GM21825 (cell line): ENCODE data around the gene CFAP46.
"Not testable (repeated sequence)": the region's sequence is repeated elsewhere in the genome, so short reads cannot be mapped to it uniquely, and the experiment has no call there.

Experiments used
- ATAC-seq: cut with Tn5 transposase; IDR thresholded peaks from one replicate; pipeline ENCODE4 v1.9.1; 2021; ENCODE audit warnings: mild to moderate bottlenecking, moderate library complexity; ENCODE audit not compliant: unreplicated experiment

Gene CFAP46

DNA sequence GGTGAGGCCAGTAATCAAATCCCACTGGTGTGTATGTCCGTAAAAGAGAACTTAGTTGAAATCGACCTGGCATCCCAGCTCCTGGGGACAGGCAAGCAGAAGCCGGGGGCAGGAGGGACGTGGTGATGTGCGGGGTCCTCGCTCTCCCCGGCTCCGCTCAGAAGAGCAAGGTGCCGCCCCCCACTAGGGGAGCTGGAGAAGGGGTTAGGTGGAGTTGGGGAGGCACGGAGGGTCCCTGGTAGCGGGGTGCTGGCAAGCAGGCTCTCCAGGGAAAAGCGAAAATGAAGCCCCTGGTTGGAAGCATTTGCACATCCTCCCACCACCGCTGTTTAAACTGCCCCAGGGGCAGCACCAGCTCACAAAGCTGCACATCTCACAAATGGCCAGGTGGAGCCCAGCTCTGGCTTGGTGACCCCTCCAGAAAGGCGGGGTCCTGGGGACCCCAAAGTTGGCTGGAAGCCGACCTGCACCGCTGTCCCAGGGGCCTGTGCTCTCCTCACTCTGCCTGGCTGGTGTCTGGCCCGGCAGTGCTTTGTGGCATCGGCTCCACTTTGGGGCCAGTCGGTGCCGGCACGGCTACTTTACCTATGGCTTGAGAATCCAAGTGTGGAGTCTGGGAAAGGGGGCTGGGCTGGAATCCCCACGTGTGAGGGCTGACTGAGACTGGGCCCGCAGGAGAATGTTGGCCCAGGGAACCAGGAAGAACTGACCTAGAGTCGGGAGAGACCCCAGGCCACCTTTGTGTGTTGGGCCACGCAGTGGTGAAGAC, 2.9 kb upstream of the CFAP46 start:
- ATAC-seq, result no peak

GRCh38 chr10:132944510-132944909, 2.1 kb upstream of the CFAP46 start:
- ATAC-seq, result no peak

GRCh38 chr10:132943791-132944404, 1.5 kb upstream of the CFAP46 start:
- no peak for ATAC-seq

DNA sequence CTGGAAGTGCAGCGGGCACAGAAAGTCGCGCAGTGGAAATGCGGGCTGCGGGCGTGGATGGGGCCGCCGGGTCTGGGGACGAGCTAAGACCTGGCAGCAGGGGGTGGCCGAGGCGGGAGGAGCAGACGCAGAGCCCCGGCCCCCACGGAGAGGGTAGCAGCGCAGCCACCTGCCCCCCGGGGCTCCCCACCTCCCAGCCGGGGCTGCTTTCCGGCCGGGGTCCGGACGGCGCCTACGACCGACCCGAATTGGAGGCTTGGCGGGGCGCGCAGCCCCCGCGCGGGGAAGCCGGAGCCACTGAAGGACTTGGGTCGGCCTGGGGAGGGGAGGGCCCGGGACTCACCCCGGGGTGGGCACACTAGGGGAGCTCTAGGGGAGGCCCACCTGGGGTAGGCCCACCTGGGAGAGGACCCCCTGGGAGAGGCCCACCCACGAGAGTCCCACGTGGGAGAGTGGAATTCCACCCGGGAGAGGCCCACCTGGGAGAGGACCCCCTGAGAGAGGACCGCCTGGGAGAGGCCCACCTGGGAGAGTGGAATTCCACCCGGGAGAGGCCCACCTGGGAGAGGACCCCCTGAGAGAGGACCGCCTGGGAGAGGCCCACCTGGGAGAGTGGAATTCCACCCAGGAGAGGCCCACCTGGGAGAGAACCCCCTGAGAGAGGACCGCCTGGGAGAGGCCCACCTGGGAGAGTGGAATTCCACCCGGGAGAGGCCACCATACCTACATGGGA, 854 bp upstream of the CFAP46 start:
- ATAC-seq, result no peak

GRCh38 chr10:132941640-132942051, 724 bp downstream of the CFAP46 start:
- no peak for ATAC-seq

- ATAC-seq, result no peak
These were observed 1.4 kb downstream of the CFAP46 start for GRCh38 chr10:132940791-132941465.

DNA sequence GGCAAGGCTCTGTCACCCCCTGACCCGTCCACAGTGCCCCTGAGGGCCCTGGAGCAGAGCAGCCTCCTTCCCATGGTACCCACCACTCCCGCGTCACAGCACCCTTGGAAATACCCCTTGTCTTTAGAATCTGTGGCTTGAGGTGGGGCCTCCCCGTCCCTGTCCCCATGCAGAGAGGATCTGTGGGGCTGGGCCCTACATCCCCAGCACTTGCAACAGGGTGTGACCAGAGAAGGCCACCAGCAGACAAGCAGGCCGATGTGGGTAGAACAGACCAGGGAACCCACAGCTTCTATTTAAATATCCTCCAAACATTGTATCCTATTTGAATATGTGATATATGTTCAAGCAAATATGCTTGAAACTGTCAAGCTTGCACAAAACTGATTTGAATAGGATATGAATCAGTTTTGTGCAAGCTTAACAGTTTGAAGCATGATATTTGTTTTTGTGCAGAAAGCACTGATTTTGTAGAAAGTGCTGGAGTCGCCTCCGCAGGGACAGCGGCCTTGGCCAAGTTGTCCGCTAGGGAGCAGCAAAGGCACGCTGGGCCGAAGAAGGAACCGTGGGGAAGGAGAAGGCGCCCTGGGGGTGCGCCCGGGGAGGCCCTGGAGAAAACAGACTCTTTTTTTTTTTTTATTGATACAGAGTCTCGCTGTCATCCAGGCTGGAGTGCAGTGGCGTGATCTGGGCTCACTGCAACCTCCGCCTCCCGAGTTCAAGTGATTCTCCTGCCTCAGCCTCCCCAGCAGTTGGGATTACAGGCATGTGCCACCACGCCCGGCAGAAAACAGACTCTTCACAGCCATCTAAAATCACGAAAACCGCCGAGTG, 2.2 kb downstream of the CFAP46 start:
- peak; percentile 40 for ATAC-seq

GRCh38 chr10:132939378-132939955, 2.9 kb downstream of the CFAP46 start:
- ATAC-seq, result no peak

DNA sequence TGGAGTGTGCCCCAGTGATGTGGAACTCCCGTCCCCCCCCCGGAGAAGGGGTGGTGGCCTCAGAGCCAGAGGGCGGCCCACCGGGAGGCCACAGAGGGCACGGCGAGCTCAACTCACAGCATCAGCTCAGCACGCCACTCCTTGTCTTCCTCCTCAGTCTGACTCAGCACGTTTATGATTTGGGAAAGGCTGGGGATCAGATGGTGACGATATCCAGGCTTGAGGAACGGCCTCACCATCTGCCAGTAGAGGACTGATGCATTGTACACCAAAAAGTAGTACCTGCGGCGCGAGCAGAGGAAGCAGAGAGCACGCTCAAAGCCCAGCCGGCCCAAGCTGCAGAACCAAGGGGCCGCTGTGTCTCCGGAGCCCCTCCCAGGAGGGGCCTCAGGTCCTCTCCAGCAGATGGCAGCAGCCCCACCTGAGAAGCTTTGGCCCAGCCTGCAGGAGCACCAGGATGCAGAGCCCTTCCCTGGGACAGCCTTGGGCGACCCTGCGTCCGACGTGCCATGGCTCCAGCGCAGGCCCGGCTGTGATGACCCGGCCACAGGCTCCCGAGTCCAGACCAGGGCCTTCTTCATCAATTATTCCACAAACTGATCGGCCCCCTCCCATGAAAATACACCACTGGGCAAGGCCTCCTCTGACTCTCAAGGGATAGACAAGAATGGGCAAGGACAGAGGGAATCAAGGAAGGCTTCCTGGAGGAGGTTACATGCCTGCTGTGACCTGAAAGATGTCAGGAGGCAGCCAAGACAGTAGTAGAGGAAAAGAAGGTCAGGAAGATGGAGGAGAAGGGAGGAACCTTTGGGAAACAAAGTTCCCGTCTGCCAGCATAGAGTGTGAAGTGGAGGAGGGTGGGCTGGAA, 3.7 kb downstream of the CFAP46 start:
- ATAC-seq, result no peak

DNA sequence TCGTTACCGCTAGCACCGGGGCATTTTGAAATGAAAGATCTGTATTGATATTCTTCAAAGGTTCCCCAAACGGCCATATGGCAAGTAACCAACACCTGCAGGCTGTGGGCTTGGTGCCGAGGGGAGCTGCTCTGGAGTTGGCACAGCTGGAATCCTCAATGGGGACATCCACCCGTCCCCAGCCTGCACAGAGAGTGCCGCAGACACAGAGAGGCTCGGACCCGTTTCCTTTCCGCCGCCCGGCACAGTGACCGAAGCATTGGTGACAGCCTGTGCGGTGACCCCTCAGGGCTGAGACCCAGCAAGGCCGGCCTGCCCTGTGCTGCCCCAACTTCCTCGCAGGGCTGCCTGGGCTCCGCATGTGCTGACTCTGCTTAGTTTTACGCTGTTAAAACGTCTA, 4.5 kb downstream of the CFAP46 start:
- no peak for ATAC-seq

- no peak for ATAC-seq
These were observed 7.4 kb downstream of the CFAP46 start for GRCh38 chr10:132934953-132935352.

- no peak for ATAC-seq
These were observed 8.9 kb downstream of the CFAP46 start for GRCh38 chr10:132933308-132934042.

DNA sequence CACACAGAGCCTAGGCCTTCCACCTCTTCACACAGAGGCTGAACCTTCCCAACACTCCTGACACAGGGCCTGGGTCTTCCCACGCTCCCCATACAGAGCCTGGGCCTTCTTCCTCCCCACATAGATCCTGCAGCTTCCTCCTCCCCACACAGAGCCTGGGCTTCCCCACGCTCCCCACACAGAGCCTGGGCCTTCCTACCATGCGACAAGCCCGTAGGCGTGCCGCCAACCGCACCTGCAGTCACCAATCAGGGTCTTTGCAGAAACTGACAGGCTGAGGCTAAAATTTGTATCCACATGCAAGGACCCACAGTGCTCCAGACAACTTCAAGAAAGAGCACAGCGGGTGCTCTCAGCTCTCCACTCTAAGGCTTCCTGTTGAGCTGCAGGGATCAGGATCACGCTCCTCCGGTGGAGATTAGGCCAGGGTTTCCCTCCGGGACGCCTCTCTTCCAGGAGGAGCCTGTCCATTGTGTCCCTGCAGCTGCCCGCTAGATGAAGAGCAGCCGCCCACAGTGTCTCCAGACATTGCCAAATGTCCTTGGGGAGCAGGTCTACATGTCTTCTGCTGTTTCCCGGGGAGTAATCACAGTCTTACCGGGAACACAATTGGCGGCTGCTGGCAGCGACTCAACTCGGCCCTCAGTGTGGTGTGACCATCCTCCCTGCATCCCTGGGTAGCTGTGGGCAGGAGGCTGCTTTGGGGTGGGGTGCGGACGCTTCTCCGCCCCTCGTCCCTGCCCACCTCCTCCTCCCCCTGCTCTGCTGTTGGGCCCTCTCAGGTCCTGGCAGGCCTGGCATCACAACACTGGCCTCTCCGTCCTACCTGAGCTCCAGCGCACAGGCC, 9.7 kb downstream of the CFAP46 start:
- ATAC-seq, result no peak

DNA sequence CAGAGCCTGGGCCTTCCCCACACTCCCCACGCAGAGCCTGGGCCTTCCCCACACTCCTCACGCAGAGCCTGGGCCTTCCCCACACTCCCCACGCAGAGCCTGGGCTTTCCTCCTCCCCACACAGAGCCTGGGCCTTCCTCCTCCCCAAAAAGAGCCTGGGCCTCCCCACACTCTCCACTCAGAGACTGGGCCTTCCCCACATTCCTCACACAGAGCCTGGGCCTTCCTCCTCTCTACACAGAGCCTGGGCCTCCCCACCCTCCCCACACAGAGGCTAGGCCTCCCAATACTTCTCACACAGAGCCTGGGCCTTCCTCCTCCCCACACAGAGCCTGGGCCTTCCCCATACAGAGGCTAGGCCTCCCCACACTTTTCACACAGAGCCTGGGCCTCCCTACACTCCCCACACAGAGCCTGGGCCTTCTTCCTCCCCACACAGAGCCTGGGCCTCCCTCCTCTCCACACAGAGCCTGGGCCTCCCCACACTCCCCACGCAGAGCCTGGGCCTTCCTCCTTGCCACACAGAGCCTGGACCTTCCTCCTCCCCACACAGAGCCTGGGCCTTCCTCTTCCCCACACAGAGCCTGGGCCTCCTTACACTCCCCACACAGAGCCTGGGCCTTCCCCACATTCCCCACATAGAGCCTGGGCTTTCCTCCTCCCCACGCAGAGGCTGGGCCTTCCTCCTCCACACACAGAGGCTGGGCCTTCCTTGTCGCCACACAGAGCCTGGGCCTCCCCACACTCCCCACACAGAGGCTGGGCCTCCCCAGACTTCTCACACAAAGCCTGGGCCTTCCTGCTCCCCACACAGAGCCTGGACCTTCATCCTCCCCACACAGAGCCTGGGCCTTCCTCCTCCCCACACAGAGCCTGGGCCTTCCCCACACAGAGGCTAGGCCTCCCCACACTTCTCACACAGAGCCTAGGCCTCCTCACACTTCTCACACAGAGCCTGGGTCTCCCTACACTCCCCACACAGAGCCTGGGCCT, 10.8 kb downstream of the CFAP46 start:
- not testable (repeated sequence) for ATAC-seq

DNA sequence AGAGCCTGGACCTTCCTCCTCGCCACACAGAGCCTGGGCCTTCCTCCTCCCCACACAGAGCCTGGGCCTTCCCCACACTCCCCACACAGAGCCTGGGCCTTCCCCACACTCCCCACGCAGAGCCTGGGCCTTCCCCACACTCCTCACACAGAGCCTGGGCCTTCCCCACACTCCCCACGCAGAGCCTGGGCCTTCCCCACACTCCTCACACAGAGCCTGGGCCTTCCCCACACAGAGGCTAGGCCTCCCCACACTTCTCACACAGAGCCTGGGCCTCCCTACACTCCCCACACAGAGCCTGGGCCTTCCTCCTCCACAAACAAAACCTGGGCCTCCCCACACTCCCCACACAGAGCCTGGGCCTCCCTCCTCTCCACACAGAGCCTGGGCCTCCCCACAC, 11.7 kb downstream of the CFAP46 start:
- ATAC-seq, result not testable (repeated sequence)

GRCh38 chr10:132929953-132930548, 12.3 kb downstream of the CFAP46 start:
- ATAC-seq, result no peak
